ENCODE measurements around the gene RGS19. TPM values are rescaled to one million over a fixed set of nuclear protein-coding genes. Genes with fewer than 3 reads are reported as not detected.

Gene RGS19
- total RNA-seq, 2 experiments from 2014 or later = 20.6 to 23.5 TPM

DNA sequence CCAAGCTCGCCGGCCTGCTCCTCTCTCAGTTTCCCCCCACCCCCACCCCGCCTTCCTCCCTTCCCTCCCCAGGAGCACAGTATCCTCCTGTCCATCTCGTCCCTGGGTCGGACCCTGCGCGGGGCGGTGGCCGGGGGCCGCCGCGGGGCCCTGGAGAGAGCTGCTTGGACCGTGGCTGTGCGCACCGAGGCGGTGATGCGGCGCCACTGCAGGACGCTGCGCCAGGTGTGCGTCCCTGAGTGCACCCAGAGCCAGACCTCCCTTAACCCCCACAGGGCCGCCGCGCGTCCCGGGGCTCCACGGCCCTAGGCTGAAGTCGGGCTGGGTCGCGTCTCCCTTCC, 41.1 kb downstream of the RGS19 start:
- H3K4me1 Mint-ChIP-seq (ENCODE audit: low read depth) = peaks cover 53% of the 10 kb centered on the region
- no peak overlapping the region for H3K27ac Mint-ChIP-seq
- H3K36me3 Mint-ChIP-seq (ENCODE audit: low read depth) = peaks cover 2% of the 10 kb centered on the region
- CTCF ChIA-PET = interaction anchor here (0.7 to 5.3 kb wide), 15 partner anchors 9 to 219 kb away, joined by 3 to 39 read pairs (median 8); partner anchors contain the start of genes LKAAEAR1, PCMTD2, PRPF6 and SAMD10
- DNase-seq = no peak
- no peaks in the 10 kb centered on the region for H3K9me3 Mint-ChIP-seq
- H3K4me3 Mint-ChIP-seq = peak overlapping the region; percentile 32
- intact Hi-C loops (cut with micrococcal nuclease) = loop anchor here (1.0 to 5.0 kb wide), 3 partner anchors 45 to 131 kb away; no protein-coding TSS in a partner anchor
- peaks cover 2% of the 10 kb centered on the region for H3K27me3 Mint-ChIP-seq (ENCODE audit: low read depth)

GRCh38 chr20:64037498-64038213, 41.7 kb downstream of the RGS19 start:
- H3K4me3 Mint-ChIP-seq = peak overlapping the region; percentile 39
- peaks cover 2% of the 10 kb centered on the region for H3K27me3 Mint-ChIP-seq (ENCODE audit: low read depth)
- H3K9me3 Mint-ChIP-seq = no peaks in the 10 kb centered on the region
- DNase-seq = no peak
- CTCF ChIA-PET = interaction anchor here (0.7 to 5.3 kb wide), 15 partner anchors 10 to 219 kb away, joined by 3 to 39 read pairs (median 8); partner anchors contain the start of genes LKAAEAR1, PCMTD2, PRPF6 and SAMD10
- intact Hi-C loops (cut with micrococcal nuclease) = loop anchor here (1.0 to 5.0 kb wide), 3 partner anchors 45 to 130 kb away; no protein-coding TSS in a partner anchor
- peaks cover 53% of the 10 kb centered on the region for H3K4me1 Mint-ChIP-seq (ENCODE audit: low read depth)
- peaks cover 2% of the 10 kb centered on the region for H3K36me3 Mint-ChIP-seq (ENCODE audit: low read depth)
- no peak overlapping the region for H3K27ac Mint-ChIP-seq

DNA sequence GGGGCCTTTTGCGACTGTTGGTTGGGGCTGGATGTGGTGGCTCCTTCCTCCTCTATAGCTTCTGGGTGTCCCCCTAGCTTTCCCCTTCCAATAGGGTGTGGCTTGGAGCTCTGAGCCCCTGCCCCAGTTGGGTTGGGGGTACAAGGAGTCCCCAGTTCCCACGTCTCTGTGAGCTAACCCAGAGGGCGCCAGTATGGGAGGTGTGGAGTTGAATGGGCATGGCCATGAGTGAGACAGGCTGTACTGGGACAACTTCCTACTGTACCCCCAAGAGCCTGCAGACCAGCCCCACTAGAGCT, 42.2 kb downstream of the RGS19 start:
- Mint-ChIP-seq H3K27me3 (ENCODE audit: low read depth) (peaks cover 2% of the 10 kb centered on the region), H3K36me3 (ENCODE audit: low read depth) (peaks cover 2% of the 10 kb centered on the region), H3K27ac (no peak overlapping the region), H3K4me3 (no peak overlapping the region), H3K9me3 (no peaks in the 10 kb centered on the region), H3K4me1 (ENCODE audit: low read depth) (peaks cover 53% of the 10 kb centered on the region)
- CTCF ChIA-PET = interaction anchor here (0.7 to 5.3 kb wide), 4 partner anchors 14 to 84 kb away, joined by 3 to 39 read pairs (median 18); partner anchors contain the start of genes PRPF6 and SAMD10
- intact Hi-C loops (cut with micrococcal nuclease) = loop anchor here (5.0 kb wide), 1 partner anchor 130 kb away; no protein-coding TSS in a partner anchor
- no peak for DNase-seq

DNA sequence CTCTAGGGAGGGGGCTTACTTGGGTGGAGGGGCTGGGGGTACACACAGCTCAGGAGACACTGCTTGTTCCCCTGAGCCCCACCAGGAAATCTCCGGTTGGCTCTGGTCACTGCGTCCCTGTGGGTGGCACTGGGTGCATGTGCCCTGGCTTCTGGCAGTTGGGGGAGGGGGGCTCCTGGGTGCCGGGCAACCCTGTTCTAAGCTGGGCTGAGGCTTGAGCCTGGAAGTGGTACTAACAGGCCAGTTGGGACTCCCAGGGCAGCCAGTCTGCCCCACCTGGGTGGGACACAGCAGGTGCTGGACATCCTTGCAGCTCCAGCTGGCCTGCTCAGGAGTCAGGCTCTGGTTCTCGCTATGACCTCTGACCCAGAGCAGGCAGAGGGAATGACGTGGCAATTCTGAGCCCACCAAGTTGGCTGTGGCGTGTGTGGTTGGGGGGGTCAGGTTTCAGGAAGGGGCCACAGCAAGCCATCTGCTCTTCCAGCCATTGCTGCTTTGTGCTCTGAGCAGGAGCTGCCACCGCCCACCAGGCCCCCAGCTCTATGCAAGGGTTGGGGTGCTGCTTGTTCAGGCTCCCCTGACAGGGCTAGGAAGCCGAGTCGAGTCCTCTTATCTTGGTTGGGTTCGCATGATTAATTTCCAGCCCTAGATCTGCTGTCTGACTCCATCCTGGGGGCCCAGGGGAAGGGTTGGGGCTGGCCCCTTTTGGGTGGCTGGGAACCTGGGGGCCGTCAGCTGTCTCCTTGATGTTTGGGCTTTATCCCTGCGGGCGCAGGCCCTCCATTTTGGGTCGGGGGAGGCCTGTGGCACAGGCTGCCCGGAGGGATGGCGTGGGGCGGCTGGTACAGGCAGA, 42.7 kb downstream of the RGS19 start:
- CTCF ChIA-PET = interaction anchor here (0.7 to 5.3 kb wide), 6 partner anchors 13 to 399 kb away, joined by 3 to 39 read pairs (median 4); partner anchors contain the start of genes PRPF6 and SAMD10
- Mint-ChIP-seq H3K4me3 (peak overlapping the region; percentile 4), H3K27me3 (ENCODE audit: low read depth) (peaks cover 2% of the 10 kb centered on the region), H3K36me3 (ENCODE audit: low read depth) (peaks cover 2% of the 10 kb centered on the region), H3K9me3 (no peaks in the 10 kb centered on the region), H3K27ac (no peak overlapping the region), H3K4me1 (ENCODE audit: low read depth) (peaks cover 52% of the 10 kb centered on the region)
- intact Hi-C loops (cut with micrococcal nuclease) = loop anchor here (5.0 kb wide), 1 partner anchor 129 kb away; no protein-coding TSS in a partner anchor
- DNase-seq = peak; percentile 38

- intact Hi-C loops (cut with micrococcal nuclease) = loop anchor here (5.0 kb wide), 1 partner anchor 129 kb away; no protein-coding TSS in a partner anchor
- H3K4me1 Mint-ChIP-seq (ENCODE audit: low read depth) = peaks cover 48% of the 10 kb centered on the region
- CTCF ChIA-PET = interaction anchor here (0.7 to 1.5 kb wide), 3 partner anchors 13 to 398 kb away, joined by 3 to 4 read pairs (median 4); no protein-coding TSS in a partner anchor
Measured at GRCh38 chr20:64035933-64036345, 43.4 kb downstream of the RGS19 start, which contains the start of gene C20orf204. Gene C20orf204, plus strand, starts transcription at chr20:64036182. Its CDS starts 142 bp downstream, at chr20:64036324.

GRCh38 chr20:64035066-64035932, 44.0 kb downstream of the RGS19 start:
- Mint-ChIP-seq H3K4me1 (ENCODE audit: low read depth) (peaks cover 46% of the 10 kb centered on the region), H3K36me3 (ENCODE audit: low read depth) (peaks cover 4% of the 10 kb centered on the region), H3K4me3 (no peak overlapping the region), H3K27ac (peak overlapping the region; percentile 88), H3K9me3 (no peaks in the 10 kb centered on the region), H3K27me3 (ENCODE audit: low read depth) (peaks cover 2% of the 10 kb centered on the region)
- CTCF ChIA-PET = interaction anchor here (0.7 to 1.5 kb wide), 2 partner anchors 19 to 398 kb away, joined by 3 to 4 read pairs; no protein-coding TSS in a partner anchor
- peak; percentile 61 for DNase-seq
- intact Hi-C loops (cut with micrococcal nuclease) = loop anchor here (5.0 kb wide), 1 partner anchor 128 kb away; no protein-coding TSS in a partner anchor

More at GRCh38 chr20:64035933-64036345, 43.4 kb downstream of the RGS19 start, which contains the start of gene C20orf204:
- peaks cover 2% of the 10 kb centered on the region for H3K27me3 Mint-ChIP-seq (ENCODE audit: low read depth)
- peak within 1 kb of the TSS; percentile 4 for H3K4me3 Mint-ChIP-seq
- peak within 1 kb of the TSS; percentile 88 for H3K27ac Mint-ChIP-seq
- H3K36me3 Mint-ChIP-seq (ENCODE audit: low read depth) = peaks cover 2% of the 10 kb centered on the region
- no peaks in the 10 kb centered on the region for H3K9me3 Mint-ChIP-seq
- DNase-seq = no peak

DNA sequence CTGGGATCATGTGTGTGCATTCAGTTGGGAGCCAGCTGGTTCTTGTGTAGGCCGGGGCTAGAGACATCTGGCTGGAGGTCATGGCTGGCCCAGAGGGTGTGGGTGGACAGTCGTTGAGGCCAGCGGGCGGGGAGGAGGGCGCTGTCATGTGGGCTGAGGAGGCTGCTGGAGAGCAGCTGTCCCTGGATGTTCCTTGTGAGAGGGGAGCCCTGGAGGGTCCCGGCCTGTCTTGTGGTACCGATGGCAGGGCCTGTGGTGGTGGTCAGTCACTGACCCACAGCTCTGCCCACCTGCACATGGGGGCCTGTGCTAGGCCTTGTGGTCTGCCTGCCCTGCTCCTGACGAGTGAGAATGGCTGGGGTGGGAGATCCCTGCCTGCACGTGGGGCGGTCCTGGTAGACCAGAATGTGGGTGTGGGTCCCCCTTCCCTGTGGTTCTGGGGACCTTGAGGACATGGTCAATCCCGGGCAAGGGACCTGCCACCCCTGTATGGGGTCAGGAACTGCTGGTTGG, 45.3 kb downstream of the RGS19 start:
- CTCF ChIA-PET = interaction anchor here (1.1 kb wide), 1 partner anchor 23 kb away, joined by 3 read pairs; no protein-coding TSS in a partner anchor
- intact Hi-C loops (cut with micrococcal nuclease) = no loop called here
- no peak for DNase-seq
- Mint-ChIP-seq H3K4me1 (ENCODE audit: low read depth) (peaks cover 34% of the 10 kb centered on the region), H3K27me3 (ENCODE audit: low read depth) (peaks cover 2% of the 10 kb centered on the region), H3K36me3 (ENCODE audit: low read depth) (peaks cover 9% of the 10 kb centered on the region), H3K4me3 (no peak overlapping the region), H3K9me3 (no peaks in the 10 kb centered on the region), H3K27ac (peak overlapping the region; percentile 46)

DNA sequence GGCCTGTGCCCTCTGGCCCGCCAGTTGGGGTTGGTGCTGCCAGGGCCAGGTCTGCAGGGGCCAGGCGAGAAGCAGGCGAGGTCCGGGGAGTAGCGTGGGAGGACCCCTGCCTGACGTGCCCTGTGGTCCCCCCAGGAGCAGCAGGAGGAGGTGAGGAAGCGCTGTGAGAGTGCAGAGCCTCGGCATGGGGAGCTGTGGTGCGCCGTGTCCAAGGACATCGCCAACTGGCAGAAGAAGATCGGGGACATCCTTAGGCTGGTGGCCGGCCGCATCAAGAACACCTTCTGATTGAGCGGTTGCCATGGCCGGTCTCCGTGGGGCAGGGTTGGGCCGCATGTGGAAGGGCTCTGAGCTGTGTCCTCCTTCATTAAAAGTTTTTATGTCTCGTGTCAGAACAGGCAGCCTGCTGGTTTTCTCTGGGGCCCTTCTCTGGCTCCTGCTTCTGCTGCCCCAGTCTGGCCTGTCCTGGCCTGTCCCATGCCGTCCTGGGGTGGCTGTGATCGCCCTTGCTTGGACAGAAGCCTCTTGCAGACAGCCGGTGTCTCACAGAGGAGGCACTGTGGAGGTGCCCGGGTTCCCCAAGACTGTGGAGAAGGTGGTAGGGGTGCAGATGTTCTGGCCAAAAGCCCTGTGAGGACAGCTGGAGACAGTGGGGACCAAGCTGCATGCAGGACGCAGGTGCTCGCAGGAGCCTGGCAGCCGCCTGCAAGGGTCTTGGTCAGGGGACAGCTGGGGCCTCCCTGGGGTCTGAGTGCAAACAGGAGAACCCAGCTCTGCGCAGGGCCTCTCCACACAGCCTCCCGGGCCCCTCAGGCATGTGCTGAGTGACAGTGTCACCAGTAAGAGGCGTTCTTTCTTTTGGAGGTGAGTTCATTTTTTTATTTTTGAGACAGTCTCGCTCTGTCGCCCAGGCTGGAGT, 46.4 kb downstream of the RGS19 start:
- no peak for DNase-seq
- no peak overlapping the region for H3K27ac Mint-ChIP-seq
- H3K9me3 Mint-ChIP-seq = no peaks in the 10 kb centered on the region
- H3K27me3 Mint-ChIP-seq (ENCODE audit: low read depth) = peaks cover 2% of the 10 kb centered on the region
- CTCF ChIA-PET = interaction anchor here (0.6 to 1.1 kb wide), 2 partner anchors 10 to 24 kb away, joined by 3 to 4 read pairs; no protein-coding TSS in a partner anchor
- peaks cover 33% of the 10 kb centered on the region for H3K4me1 Mint-ChIP-seq (ENCODE audit: low read depth)
- intact Hi-C loops (cut with micrococcal nuclease) = no loop called here
- no peak overlapping the region for H3K4me3 Mint-ChIP-seq
- H3K36me3 Mint-ChIP-seq (ENCODE audit: low read depth) = peaks cover 10% of the 10 kb centered on the region

DNA sequence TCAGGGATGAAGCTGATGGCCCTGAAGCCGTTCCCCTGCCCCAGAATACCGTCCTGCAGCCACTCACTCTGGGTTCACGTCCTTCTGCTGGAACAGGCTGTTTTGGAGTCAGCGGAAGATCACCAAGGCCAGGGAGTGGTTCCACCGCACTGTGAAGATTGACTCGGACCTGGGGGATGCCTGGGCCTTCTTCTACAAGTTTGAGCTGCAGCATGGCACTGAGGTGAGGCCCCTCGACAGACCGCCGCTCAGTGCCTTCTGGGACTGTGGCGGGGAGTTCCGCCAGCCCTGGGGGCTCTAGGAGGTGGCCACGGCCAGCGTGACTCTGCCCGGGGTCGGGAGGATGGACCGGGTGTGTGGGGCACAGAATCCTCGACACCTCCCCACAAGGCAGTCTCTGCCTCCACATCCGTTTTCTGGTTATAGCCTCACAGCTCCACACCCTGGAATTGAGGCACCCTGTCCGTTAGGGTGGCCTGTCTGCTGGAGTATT, 47.5 kb downstream of the RGS19 start:
- peaks cover 27% of the 10 kb centered on the region for H3K4me1 Mint-ChIP-seq (ENCODE audit: low read depth)
- peaks cover 16% of the 10 kb centered on the region for H3K36me3 Mint-ChIP-seq (ENCODE audit: low read depth)
- no peaks in the 10 kb centered on the region for H3K9me3 Mint-ChIP-seq
- CTCF ChIA-PET = interaction anchor here (0.7 kb wide), 1 partner anchor 615 kb away, joined by 3 read pairs; no protein-coding TSS in a partner anchor
- no peaks in the 10 kb centered on the region for H3K27me3 Mint-ChIP-seq (ENCODE audit: low read depth)
- H3K4me3 Mint-ChIP-seq = no peak overlapping the region
- DNase-seq = no peak
- intact Hi-C loops (cut with micrococcal nuclease) = no loop called here
- H3K27ac Mint-ChIP-seq = no peak overlapping the region

- Mint-ChIP-seq H3K36me3 (ENCODE audit: low read depth) (peaks cover 18% of the 10 kb centered on the region), H3K27me3 (ENCODE audit: low read depth) (no peaks in the 10 kb centered on the region), H3K27ac (no peak overlapping the region), H3K4me3 (no peak overlapping the region), H3K4me1 (ENCODE audit: low read depth) (peaks cover 16% of the 10 kb centered on the region), H3K9me3 (no peaks in the 10 kb centered on the region)
- CTCF ChIA-PET = no interaction called here
- intact Hi-C loops (cut with micrococcal nuclease) = no loop called here
- DNase-seq = no peak
Measured at GRCh38 chr20:64030371-64031134, 48.8 kb downstream of the RGS19 start.
